Astrocyte of the spinal cord (primary cell): ENCODE measurements around the gene AGPS.

Experiments used
- DNase-seq: peaks from one replicate; pipeline ENCODE4 v3.0.0; 2011; ENCODE audit warnings: low read depth, low spot score
- H3K4me3 ChIP-seq: 2 replicates; pipeline ENCODE4 v1.5.1; 2011; ENCODE audit warnings: low read depth, mild to moderate bottlenecking, low read length, moderate library complexity
- in situ Hi-C: cut with HindIII; loops from 2 replicates; pipeline ENCODE4 v1.10.0; 2017; ENCODE audit warnings: low sequenced_read_pairs
- TF ChIP-seq, protein P1 (sequence below): IDR thresholded peaks from 2 replicates; pipeline ENCODE4 v1.5.1; 2012; ENCODE audit warnings: low read depth, mild to moderate bottlenecking, low read length, inconsistent platforms

Gene AGPS

DNA sequence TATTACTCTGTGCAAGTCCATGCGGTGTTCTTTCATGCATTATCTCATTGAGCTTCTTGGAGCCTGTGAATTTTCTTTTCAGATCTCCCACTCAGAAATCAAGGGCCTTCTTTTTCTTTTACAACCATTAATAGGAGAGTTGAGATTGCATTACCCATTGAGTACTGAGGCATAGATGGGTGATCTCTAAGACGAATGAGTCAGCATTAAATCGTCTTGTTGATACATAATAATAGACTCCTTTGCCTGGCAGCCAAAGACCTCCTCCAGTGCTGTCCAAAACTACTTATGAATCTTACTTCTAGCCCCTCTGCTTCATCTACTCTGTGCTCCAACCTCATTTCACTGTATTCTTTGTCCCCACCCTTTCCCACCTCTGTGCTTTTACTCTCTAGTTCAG is 180.5 kb downstream of the AGPS start:
- no peak overlapping the region for H3K4me3 ChIP-seq
- TF ChIP-seq, protein P1, sequence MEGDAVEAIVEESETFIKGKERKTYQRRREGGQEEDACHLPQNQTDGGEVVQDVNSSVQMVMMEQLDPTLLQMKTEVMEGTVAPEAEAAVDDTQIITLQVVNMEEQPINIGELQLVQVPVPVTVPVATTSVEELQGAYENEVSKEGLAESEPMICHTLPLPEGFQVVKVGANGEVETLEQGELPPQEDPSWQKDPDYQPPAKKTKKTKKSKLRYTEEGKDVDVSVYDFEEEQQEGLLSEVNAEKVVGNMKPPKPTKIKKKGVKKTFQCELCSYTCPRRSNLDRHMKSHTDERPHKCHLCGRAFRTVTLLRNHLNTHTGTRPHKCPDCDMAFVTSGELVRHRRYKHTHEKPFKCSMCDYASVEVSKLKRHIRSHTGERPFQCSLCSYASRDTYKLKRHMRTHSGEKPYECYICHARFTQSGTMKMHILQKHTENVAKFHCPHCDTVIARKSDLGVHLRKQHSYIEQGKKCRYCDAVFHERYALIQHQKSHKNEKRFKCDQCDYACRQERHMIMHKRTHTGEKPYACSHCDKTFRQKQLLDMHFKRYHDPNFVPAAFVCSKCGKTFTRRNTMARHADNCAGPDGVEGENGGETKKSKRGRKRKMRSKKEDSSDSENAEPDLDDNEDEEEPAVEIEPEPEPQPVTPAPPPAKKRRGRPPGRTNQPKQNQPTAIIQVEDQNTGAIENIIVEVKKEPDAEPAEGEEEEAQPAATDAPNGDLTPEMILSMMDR, result no peak
- in situ Hi-C loops, result no loop called here
- peak; percentile 23 for DNase-seq

DNA sequence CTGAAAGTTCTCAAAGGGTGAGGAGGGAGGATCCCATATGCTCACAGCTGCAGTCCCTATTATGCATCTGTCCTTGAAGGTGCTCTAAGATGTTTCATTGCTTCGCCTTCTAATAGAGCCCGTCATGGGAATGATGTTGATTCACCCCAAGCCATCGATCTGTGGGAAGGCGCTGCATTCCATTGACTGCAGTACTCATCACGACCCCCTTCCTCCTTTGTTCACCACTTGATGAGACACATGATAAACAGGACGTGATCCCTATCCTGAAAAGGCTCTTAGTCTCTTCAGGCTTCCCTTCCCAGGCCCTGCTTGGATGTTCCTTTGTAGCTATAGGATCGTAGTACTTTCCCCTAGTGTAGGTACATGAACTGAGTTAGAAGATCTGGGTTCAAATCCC is 181.8 kb downstream of the AGPS start:
- no peak for DNase-seq
- no peak overlapping the region for H3K4me3 ChIP-seq
- in situ Hi-C loops, result no loop called here
- TF ChIP-seq, protein P1, result no peak

DNA sequence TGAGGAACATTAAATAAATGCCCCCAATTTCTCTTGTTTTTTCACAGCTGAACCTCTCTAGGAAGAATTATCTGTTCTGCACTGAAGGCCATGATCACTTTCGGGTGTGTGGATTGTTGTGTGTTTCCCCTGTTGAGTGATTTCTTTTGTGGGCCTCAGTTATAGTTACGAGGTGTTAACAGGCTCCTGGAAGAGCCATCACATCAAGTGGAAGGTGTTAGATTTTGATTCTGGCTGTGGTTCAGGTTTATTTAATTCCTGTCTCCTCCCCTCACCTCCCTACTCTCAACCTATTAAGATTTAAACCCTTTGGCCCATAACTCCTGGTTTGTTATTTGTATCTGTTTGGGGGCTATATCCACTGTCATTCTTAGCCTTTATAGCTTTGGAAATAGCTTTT is 182.8 kb downstream of the AGPS start:
- in situ Hi-C loops, result no loop called here
- TF ChIP-seq, protein P1, result no peak
- no peak overlapping the region for H3K4me3 ChIP-seq
- no peak for DNase-seq

DNA sequence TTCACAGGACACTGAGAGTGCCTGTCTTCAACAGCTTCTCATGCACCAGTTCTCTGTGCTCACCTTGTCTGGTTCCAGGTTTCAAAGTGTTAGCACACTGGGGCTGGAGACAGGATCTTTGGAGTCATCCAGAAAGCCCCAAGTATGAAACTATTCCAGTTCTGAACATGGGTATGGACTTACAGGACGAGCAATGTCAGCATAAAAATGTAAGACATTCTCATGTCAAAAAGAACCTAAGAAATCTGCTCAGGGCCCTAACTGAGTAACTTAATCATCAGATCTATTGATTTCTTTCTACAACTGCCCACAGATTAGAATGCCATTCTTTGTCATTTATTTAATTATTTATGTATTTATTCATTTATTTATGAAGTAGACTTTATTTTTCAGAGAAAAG is 184.5 kb downstream of the AGPS start:
- TF ChIP-seq, protein P1, result no peak
- DNase-seq, result no peak
- H3K4me3 ChIP-seq, result no peak overlapping the region
- in situ Hi-C loops, result no loop called here

DNA sequence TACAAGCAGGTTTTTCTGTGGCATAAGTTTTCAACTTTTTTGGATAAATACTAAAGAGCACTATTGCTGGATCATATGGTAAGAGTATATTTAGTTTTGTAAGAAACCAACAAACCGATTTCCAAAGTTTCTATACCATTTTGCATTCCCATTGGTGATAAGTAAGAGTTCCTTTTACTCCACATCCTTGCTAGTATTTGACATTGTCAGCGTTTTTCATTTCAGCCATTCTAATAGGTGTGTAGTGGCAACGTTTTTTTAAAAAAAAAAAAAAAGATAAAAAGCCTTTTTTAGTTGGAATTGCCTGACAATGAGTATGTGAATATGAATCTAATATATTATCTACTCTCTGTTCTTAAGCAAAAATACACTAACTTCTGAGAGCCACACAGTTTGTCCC is 185.9 kb downstream of the AGPS start:
- in situ Hi-C loops, result no loop called here
- DNase-seq, result no peak
- H3K4me3 ChIP-seq, result no peak overlapping the region
- TF ChIP-seq, protein P1, result no peak

DNA sequence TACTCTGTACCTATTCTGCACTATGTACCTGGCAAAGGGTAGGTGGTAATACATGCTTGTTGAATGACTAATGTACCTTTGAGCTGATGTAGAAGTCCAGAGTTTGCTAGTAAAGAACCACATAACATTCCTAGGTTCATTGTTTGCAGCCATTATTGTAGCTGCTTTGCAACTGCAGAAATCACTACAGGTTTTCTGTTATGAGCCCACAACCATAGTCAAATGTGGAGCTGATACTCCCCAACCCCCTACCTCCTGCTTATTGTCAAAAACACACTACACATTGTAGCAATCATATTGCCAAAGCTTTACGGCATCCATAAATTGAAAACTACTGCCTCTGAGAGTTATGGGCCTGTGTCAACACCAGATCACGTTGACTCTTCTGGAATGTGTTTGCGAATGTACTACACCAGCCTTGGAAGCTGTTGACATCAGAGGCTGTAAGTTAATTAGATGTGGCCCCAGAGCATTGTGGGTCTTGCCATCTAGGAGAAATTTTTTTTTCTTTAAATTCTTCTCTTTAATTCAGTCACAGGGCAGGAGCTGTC is 187.0 kb downstream of the AGPS start:
- TF ChIP-seq, protein P1, result no peak
- DNase-seq, result no peak
- in situ Hi-C loops, result no loop called here
- H3K4me3 ChIP-seq, result no peak overlapping the region

DNA sequence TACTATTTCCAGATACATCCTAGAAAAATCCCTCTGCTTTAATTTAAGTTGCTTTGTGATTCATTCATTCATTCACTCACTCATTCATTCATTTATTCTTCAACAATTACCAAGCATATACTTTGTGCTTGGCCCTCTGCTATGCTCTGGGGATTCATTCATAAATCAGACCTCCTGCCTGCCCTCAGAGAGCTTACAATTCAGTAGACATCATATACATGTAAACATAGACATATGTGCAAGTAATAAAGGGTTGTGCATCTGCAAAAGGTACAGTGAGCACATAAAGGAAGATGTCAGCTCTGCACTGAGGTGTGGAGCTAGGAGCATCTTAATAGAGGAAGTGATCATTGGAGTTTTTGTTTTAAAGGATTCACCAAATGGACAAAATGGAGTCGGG is 189.4 kb downstream of the AGPS start:
- TF ChIP-seq, protein P1, result no peak
- in situ Hi-C loops, result no loop called here
- H3K4me3 ChIP-seq, result no peak overlapping the region
- no peak for DNase-seq
